ENCODE results near the gene NPAS2. TPM values are rescaled to one million over a fixed set of nuclear protein-coding genes. Genes with fewer than 3 reads are reported as not detected.

The NPAS2 gene
- polyA plus RNA-seq, 1 donor (not counting 4 experiments of a cell fraction or from before 2014, with no cell fraction given): 17.7 TPM

GRCh38 chr2:100953406-100954043 is 133.6 kb downstream of the NPAS2 start:
- H3K27me3 ChIP-seq (ENCODE audit: control insufficient read depth, extremely low read depth, insufficient read depth, low read length): no peaks in the 10 kb centered on the region
- no peak overlapping the region for H3K27ac ChIP-seq (ENCODE audit: control insufficient read depth, insufficient read depth, low read length)
- no peak overlapping the region for H2AFZ ChIP-seq (ENCODE audit: control insufficient read depth, low read length)
- TF ChIP-seq CTCF (optimal IDR thresholded peaks at IDR 0.05 in 1 of 3, IDR thresholded peaks at IDR 0.05 in 1 of 3, conservative IDR thresholded peaks at IDR 0.05 in 1 of 3; ENCODE audit: extremely low read depth in 1 of 3, insufficient read depth in 2 of 3, low read length in 3 of 3) (no peak), EZH2 (IDR thresholded peaks at IDR 0.05; ENCODE audit: low read length) (no peak)
- no peak overlapping the region for H3K4me2 ChIP-seq (ENCODE audit: control insufficient read depth, extremely low read depth, insufficient read depth, low read depth, low read length)
- no peak overlapping the region for H3K4me3 ChIP-seq (ENCODE audit: control insufficient read depth in 2 of 3, extremely low read depth in 1 of 3, insufficient read depth in 2 of 3, low read depth in 1 of 3, low read length in 3 of 3)
- H3K36me3 ChIP-seq (ENCODE audit: control insufficient read depth in 2 of 2, extremely low read depth in 1 of 2, insufficient read depth in 2 of 2, low read length in 2 of 2): peaks cover 0 to 12% of the 10 kb centered on the region in 2 experiments
- H3K4me1 ChIP-seq (ENCODE audit: control insufficient read depth, extremely low read depth, insufficient read depth, low read length): no peaks in the 10 kb centered on the region
- DNase-seq (ENCODE audit: low read depth, low spot score) (no peak), FAIRE-seq (no peak)
- H3K9ac ChIP-seq (ENCODE audit: control insufficient read depth, extremely low read depth, insufficient read depth, low read length): no peak overlapping the region
- H4K20me1 ChIP-seq (ENCODE audit: control insufficient read depth, extremely low read depth, insufficient read depth, low read length): no peaks in the 10 kb centered on the region
- H3K79me2 ChIP-seq (ENCODE audit: control insufficient read depth, insufficient read depth, low read length): no peaks in the 10 kb centered on the region
- no peaks in the 10 kb centered on the region for H3K9me3 ChIP-seq (ENCODE audit: control insufficient read depth, low read depth, low read length)
- dilution Hi-C loops (cut with MboI; ENCODE audit: extremely low pct_ligation_motif_present, low sequenced_read_pairs): no loop called here
- no peaks in the 10 kb centered on the region for H3K9me1 ChIP-seq (ENCODE audit: control insufficient read depth, extremely low read depth, insufficient read depth, low read length)

DNA sequence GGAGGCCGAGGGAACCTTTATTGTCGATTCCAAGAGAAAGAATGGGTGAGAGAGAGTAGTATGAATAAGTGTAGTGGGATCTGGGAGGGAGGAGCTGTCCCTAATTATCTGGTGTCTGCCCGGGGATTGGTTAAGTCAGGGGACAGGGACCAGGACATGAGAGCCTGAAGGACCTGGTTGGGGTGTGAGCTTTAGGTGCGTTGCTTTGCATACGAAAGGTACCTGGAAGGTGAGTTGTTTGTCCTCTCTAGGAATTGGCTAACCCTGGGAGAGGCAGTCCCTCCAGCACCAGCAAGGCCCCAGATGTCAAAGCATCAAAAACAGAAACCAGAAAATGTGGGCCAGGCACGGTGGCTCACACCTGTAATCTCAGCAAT is 134.1 kb downstream of the NPAS2 start:
- H2AFZ ChIP-seq (ENCODE audit: control insufficient read depth, low read length): no peak overlapping the region
- no peak for FAIRE-seq
- dilution Hi-C loops (cut with MboI; ENCODE audit: extremely low pct_ligation_motif_present, low sequenced_read_pairs): no loop called here
- H3K36me3 ChIP-seq (ENCODE audit: control insufficient read depth in 2 of 2, extremely low read depth in 1 of 2, insufficient read depth in 2 of 2, low read length in 2 of 2): peaks cover 0 to 9% of the 10 kb centered on the region in 2 experiments
- H3K79me2 ChIP-seq (ENCODE audit: control insufficient read depth, insufficient read depth, low read length): no peaks in the 10 kb centered on the region
- H3K27me3 ChIP-seq (ENCODE audit: control insufficient read depth, extremely low read depth, insufficient read depth, low read length): no peaks in the 10 kb centered on the region
- no peaks in the 10 kb centered on the region for H3K4me1 ChIP-seq (ENCODE audit: control insufficient read depth, extremely low read depth, insufficient read depth, low read length)
- no peak overlapping the region for H3K4me3 ChIP-seq (ENCODE audit: control insufficient read depth in 2 of 3, extremely low read depth in 1 of 3, insufficient read depth in 2 of 3, low read depth in 1 of 3, low read length in 3 of 3)
- no peak overlapping the region for H3K27ac ChIP-seq (ENCODE audit: control insufficient read depth, insufficient read depth, low read length)
- H4K20me1 ChIP-seq (ENCODE audit: control insufficient read depth, extremely low read depth, insufficient read depth, low read length): no peaks in the 10 kb centered on the region
- no peak overlapping the region for H3K9ac ChIP-seq (ENCODE audit: control insufficient read depth, extremely low read depth, insufficient read depth, low read length)
- H3K9me1 ChIP-seq (ENCODE audit: control insufficient read depth, extremely low read depth, insufficient read depth, low read length): no peaks in the 10 kb centered on the region
- no peak for DNase-seq (ENCODE audit: low read depth, low spot score)
- H3K9me3 ChIP-seq (ENCODE audit: control insufficient read depth, low read depth, low read length): no peaks in the 10 kb centered on the region
- H3K4me2 ChIP-seq (ENCODE audit: control insufficient read depth, extremely low read depth, insufficient read depth, low read depth, low read length): no peak overlapping the region
- TF ChIP-seq EZH2 (IDR thresholded peaks at IDR 0.05; ENCODE audit: low read length): no peak
- no peak for TF ChIP-seq CTCF (optimal IDR thresholded peaks at IDR 0.05 in 1 of 3, IDR thresholded peaks at IDR 0.05 in 1 of 3, conservative IDR thresholded peaks at IDR 0.05 in 1 of 3; ENCODE audit: extremely low read depth in 1 of 3, insufficient read depth in 2 of 3, low read length in 3 of 3)

Data from keratinocyte (primary cell).